K562 (cell line): ENCODE results near the gene CLCN6. TPM values are rescaled to one million over a fixed set of nuclear protein-coding genes. Genes with fewer than 3 reads are reported as not detected.
A peak's percentile ranks its signal among the peaks of the same experiment; 100 is the strongest.

Experiments used
- ETV1 ChIP-seq: fragments of 450-650 bp; conservative IDR thresholded peaks from 2 replicates; pipeline ENCODE4 v1.6.1; 2016; ENCODE audit warnings: missing genetic modification characterization, control low read depth, low read depth, missing compliant biosample characterization
- FOSL1 ChIP-seq: fragments of 200-800 bp; sonication (Bioruptor generic); conservative IDR thresholded peaks from 2 replicates; pipeline ENCODE4 v1.6.1; 2016; ENCODE audit warnings: missing genetic modification characterization, missing compliant biosample characterization
- KLF10 ChIP-seq: fragments of 250-450 bp; sonication (Bioruptor Pico); IDR thresholded peaks from 2 replicates; pipeline ENCODE4 v1.6.1; 2021; ENCODE audit warnings: matching md5 sums
- MCM2 ChIP-seq: fragments of 450-650 bp; IDR thresholded peaks from 2 replicates; pipeline ENCODE4 v1.6.1; 2017; ENCODE audit warnings: low read depth, mild to moderate bottlenecking
- MYC ChIP-seq, 2 experiments: fragments of 250-450 bp in 1 of 2; sonication (Bioruptor Pico) in 1 of 2; IDR thresholded peaks; 2 replicates each; pipeline versions ENCODE4 v1.5.1 to v1.6.1; 2012 to 2021; ENCODE audit warnings: low read depth in 2 of 2, borderline replicate concordance in 1 of 2, improper control_type of control experiment in 1 of 2, low read length in 1 of 2, mild to moderate bottlenecking in 1 of 2, moderate library complexity in 1 of 2
- NR4A1 ChIP-seq, 2 experiments: fragments of 250-450 bp in 1 of 2; fragments of 450-650 bp in 1 of 2; sonication (Bioruptor Pico) in 1 of 2; IDR thresholded peaks; 2 replicates each; pipeline versions ENCODE4 v1.4.0 to v1.6.1; 2016 to 2020; ENCODE audit warnings: mild to moderate bottlenecking in 2 of 2, missing compliant biosample characterization in 1 of 2, missing genetic modification characterization in 1 of 2, moderate library complexity in 1 of 2
- RBM25 ChIP-seq: fragments of 200-400 bp; formaldehyde crosslinking; IDR thresholded peaks from 2 replicates; pipeline ENCODE4 v1.6.1; 2018; ENCODE audit warnings: low read length, low read depth, moderate library complexity; ENCODE audit not compliant: severe bottlenecking
- TRIM28 ChIP-seq: fragments of 450-650 bp; IDR thresholded peaks from 2 replicates; pipeline ENCODE4 v1.6.1; 2017
- ZNF282 ChIP-seq: sonication (generic); formaldehyde crosslinking; IDR thresholded peaks from 2 replicates; pipeline ENCODE4 v1.8.1; 2023; ENCODE audit warnings: missing genetic modification reagents
- ZNF507 ChIP-seq: conservative IDR thresholded peaks from 2 replicates; pipeline ENCODE4 v1.6.1; 2017; ENCODE audit warnings: missing genetic modification characterization, missing compliant biosample characterization
- ZNF551 ChIP-seq: fragments of 250-450 bp; sonication (Bioruptor Pico); IDR thresholded peaks from 2 replicates; pipeline ENCODE4 v1.5.0; 2021; ENCODE audit warnings: mild to moderate bottlenecking, moderate library complexity
- ZSCAN29 ChIP-seq: fragments of 450-650 bp; IDR thresholded peaks from 2 replicates; pipeline ENCODE4 v1.6.1; 2017
- polyA plus RNA-seq, 8 experiments: library from polyadenylated mRNA; depleted of rRNA in 4 of 8; stranded (reverse) in 5 of 8; unstranded in 3 of 8; fragments of >200 nt; fragmentation: Nextera tagmentation in 2 of 8; fragmentation: Illumina TruSeq in 1 of 8; extraction: Ambion mirVana in 2 of 8; extraction: Trizol in 1 of 8; gene quantifications; 2 replicates each; pipeline versions ENCODE4 v1.2.1 to v1.2.3, GENCODE V29; 2011 to 2014; ENCODE audit warnings: inconsistent platforms in 1 of 8, missing spikeins in 1 of 8
- total RNA-seq, 7 experiments: library from RNA; depleted of rRNA in 6 of 7; stranded (reverse); fragments of >200 nt in 6 of 7; fragmentation: Illumina TruSeq in 2 of 7; extraction: Trizol in 2 of 7; gene quantifications; 2 replicates each; pipeline versions ENCODE4 v1.2.1 to v1.2.3, GENCODE V29; 2011 to 2021; ENCODE audit warnings: low replicate concordance in 1 of 7
- TF ChIP-seq, protein P1 (sequence below): IDR thresholded peaks from 2 replicates; pipeline ENCODE4 v1.6.1; 2012; ENCODE audit warnings: low read depth, low read length, improper control_type of control experiment, borderline replicate concordance
- TF ChIP-seq, protein P2 (sequence below), 2 experiments: fragments of 450-650 bp; formaldehyde crosslinking in 1 of 2; IDR thresholded peaks; 2 replicates each; pipeline versions ENCODE4 v1.4.0 to v1.6.1; 2014 to 2020; ENCODE audit warnings: mild to moderate bottlenecking in 2 of 2, borderline replicate concordance in 1 of 2, low read depth in 1 of 2
- TF ChIP-seq, protein P3 (sequence below): fragments of 250-450 bp; sonication (Bioruptor Pico); IDR thresholded peaks from 2 replicates; pipeline ENCODE4 v1.4.0; 2020; ENCODE audit warnings: borderline replicate concordance

Gene CLCN6
- total and polyA plus RNA-seq, 9 of the 15 experiments (the other 6 are each of a cell fraction or from before 2014, with no cell fraction given): 2.0 to 21.8 (median 13.6) TPM

DNA sequence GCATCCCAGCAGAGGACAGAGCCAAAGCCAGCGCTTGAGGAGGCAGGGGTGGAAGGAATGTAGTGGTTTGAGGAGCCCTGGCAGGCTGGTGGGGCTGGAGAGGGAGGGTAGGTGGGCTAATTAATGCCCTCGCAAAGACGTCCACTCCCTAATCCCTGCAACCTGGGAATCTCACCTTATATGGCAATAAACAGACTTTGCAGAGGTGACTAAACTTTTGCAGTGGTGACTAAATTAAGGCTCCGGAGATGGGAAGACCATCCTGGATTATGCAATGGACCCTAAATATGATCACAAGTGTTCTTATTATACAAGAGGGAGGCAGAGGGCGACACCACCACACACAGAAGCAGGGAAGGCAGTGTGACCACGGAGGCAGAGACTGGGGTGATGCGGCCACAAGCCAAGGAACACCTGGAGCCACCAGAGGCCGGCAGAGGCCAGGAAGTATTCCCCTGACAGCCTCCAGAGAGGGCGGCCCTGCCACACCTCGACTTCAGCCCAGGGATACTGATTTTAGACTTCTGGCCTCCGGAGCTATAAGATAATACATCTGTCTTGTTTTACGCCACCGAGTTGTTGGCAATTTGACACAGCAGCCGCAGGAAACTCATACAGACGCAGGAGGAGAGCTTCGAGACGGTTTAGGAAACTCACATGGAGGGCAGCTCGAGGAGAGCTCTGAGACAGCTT lies 75.9 kb downstream of the CLCN6 start (continued):
- TF ChIP-seq RBM25 (peak; percentile 91), ZNF551 (CRISPR knock-in tag) (no peak), NR4A1 (CRISPR knock-in tag; IDR thresholded peaks at IDR 0.05) (no peak), NR4A1 (tag; IDR thresholded peaks at IDR 0.05) (peak; percentile 19; the same call in 1 of the 2 replicates), ZNF507 (tag) (no peak), TRIM28 (peak; percentile 93), KLF10 (CRISPR knock-in tag) (no peak), FOSL1 (no peak), MYC (IDR thresholded peaks at IDR 0.05; ENCODE audit: low read depth, low read length) (0 out of 2 replicates have a peak, but pooled peaks have one; percentile 30), MYC (CRISPR knock-in tag; IDR thresholded peaks at IDR 0.05; ENCODE audit: borderline replicate concordance, low read depth) (no peak), ZNF282 (CRISPR knock-in tag) (no peak), ZSCAN29 (no peak), ETV1 (tag) (no peak; the same call in 1 of the 2 replicates), MCM2 (no peak)
- TF ChIP-seq, protein P1, sequence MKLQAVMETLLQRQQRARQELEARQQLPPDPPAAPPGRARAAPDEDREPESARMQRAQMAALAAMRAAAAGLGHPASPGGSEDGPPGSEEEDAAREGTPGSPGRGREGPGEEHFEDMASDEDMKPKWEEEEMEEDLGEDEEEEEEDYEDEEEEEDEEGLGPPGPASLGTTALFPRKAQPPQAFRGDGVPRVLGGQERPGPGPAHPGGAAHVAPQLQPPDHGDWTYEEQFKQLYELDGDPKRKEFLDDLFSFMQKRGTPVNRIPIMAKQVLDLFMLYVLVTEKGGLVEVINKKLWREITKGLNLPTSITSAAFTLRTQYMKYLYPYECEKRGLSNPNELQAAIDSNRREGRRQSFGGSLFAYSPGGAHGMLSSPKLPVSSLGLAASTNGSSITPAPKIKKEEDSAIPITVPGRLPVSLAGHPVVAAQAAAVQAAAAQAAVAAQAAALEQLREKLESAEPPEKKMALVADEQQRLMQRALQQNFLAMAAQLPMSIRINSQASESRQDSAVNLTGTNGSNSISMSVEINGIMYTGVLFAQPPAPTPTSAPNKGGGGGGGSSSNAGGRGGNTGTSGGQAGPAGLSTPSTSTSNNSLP: no peak
- TF ChIP-seq, protein P2, sequence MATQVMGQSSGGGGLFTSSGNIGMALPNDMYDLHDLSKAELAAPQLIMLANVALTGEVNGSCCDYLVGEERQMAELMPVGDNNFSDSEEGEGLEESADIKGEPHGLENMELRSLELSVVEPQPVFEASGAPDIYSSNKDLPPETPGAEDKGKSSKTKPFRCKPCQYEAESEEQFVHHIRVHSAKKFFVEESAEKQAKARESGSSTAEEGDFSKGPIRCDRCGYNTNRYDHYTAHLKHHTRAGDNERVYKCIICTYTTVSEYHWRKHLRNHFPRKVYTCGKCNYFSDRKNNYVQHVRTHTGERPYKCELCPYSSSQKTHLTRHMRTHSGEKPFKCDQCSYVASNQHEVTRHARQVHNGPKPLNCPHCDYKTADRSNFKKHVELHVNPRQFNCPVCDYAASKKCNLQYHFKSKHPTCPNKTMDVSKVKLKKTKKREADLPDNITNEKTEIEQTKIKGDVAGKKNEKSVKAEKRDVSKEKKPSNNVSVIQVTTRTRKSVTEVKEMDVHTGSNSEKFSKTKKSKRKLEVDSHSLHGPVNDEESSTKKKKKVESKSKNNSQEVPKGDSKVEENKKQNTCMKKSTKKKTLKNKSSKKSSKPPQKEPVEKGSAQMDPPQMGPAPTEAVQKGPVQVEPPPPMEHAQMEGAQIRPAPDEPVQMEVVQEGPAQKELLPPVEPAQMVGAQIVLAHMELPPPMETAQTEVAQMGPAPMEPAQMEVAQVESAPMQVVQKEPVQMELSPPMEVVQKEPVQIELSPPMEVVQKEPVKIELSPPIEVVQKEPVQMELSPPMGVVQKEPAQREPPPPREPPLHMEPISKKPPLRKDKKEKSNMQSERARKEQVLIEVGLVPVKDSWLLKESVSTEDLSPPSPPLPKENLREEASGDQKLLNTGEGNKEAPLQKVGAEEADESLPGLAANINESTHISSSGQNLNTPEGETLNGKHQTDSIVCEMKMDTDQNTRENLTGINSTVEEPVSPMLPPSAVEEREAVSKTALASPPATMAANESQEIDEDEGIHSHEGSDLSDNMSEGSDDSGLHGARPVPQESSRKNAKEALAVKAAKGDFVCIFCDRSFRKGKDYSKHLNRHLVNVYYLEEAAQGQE (IDR thresholded peaks at IDR 0.05; ENCODE audit: borderline replicate concordance): peak; percentile 45; the same call in 1 of the 2 replicates
- TF ChIP-seq, protein P2 (CRISPR knock-in tag; IDR thresholded peaks at IDR 0.05; ENCODE audit: low read depth): no peak
- TF ChIP-seq, protein P3, sequence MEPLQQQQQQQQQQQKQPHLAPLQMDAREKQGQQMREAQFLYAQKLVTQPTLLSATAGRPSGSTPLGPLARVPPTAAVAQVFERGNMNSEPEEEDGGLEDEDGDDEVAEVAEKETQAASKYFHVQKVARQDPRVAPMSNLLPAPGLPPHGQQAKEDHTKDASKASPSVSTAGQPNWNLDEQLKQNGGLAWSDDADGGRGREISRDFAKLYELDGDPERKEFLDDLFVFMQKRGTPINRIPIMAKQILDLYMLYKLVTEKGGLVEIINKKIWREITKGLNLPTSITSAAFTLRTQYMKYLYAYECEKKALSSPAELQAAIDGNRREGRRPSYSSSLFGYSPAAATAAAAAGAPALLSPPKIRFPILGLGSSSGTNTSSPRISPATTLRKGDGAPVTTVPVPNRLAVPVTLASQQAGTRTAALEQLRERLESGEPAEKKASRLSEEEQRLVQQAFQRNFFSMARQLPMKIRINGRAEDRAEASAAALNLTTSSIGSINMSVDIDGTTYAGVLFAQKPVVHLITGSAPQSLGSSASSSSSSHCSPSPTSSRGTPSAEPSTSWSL: no peak
